Epithelial cell of esophagus (primary cell): ENCODE measurements around the gene AP1S3.

Experiments used
- DNase-seq: peaks from one replicate; pipeline ENCODE4 v3.0.0; 2010; ENCODE audit warnings: low read depth
- H3K4me3 ChIP-seq: 2 replicates; pipeline ENCODE4 v1.5.1; 2011; ENCODE audit warnings: mild to moderate bottlenecking, low read length, control low read depth
- TF ChIP-seq, protein P1 (sequence below): IDR thresholded peaks from 2 replicates; pipeline ENCODE4 v1.5.1; 2011; ENCODE audit warnings: low read depth, mild to moderate bottlenecking, low read length, control low read depth, inconsistent platforms; ENCODE audit not compliant: insufficient read depth; ENCODE audit errors: missing control alignments

AP1S3 gene

GRCh38 chr2:223837287-223838061, at the start of gene AP1S3:
Gene AP1S3 (minus strand): TSS chr2:223837582. CDS start chr2:223837450, 132 bp downstream.
- peak within 1 kb of the TSS; percentile 76 for H3K4me3 ChIP-seq
- DNase-seq, result peak; percentile 92
- TF ChIP-seq, protein P1, sequence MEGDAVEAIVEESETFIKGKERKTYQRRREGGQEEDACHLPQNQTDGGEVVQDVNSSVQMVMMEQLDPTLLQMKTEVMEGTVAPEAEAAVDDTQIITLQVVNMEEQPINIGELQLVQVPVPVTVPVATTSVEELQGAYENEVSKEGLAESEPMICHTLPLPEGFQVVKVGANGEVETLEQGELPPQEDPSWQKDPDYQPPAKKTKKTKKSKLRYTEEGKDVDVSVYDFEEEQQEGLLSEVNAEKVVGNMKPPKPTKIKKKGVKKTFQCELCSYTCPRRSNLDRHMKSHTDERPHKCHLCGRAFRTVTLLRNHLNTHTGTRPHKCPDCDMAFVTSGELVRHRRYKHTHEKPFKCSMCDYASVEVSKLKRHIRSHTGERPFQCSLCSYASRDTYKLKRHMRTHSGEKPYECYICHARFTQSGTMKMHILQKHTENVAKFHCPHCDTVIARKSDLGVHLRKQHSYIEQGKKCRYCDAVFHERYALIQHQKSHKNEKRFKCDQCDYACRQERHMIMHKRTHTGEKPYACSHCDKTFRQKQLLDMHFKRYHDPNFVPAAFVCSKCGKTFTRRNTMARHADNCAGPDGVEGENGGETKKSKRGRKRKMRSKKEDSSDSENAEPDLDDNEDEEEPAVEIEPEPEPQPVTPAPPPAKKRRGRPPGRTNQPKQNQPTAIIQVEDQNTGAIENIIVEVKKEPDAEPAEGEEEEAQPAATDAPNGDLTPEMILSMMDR, result no peak

GRCh38 chr2:223887127-223887526, 49.7 kb upstream of the AP1S3 start:
- H3K4me3 ChIP-seq, result no peak overlapping the region
- peak; percentile 78 for DNase-seq
- TF ChIP-seq, protein P1, result no peak

- no peak overlapping the region for H3K4me3 ChIP-seq
- no peak for DNase-seq
- TF ChIP-seq, protein P1, result no peak
These were observed 49.3 kb upstream of the AP1S3 start for GRCh38 chr2:223886726-223887125.

DNA sequence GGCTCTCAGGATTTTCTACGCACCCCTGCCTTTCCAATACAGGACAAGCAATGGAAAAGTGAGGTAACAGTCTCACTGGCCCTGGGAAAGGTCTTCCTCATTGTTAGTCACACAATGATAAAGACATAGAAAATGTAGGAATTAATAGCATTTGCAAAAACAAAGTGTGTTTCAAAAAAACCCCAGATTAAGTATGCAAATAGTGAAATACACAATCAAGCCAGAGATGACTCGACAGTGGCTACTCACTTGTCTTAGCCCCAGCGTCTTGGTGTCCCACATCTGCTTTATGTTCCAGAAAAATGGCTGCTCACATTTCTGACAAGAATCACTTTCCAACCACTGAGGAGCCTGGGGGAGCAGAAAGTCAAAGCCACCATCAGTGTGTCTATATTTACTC, 47.0 kb upstream of the AP1S3 start:
- TF ChIP-seq, protein P1, result no peak
- no peak for DNase-seq
- H3K4me3 ChIP-seq, result no peak overlapping the region

GRCh38 chr2:223882715-223883114, 45.3 kb upstream of the AP1S3 start:
- DNase-seq, result no peak
- H3K4me3 ChIP-seq, result no peak overlapping the region
- TF ChIP-seq, protein P1, result no peak

GRCh38 chr2:223880796-223881195, 43.4 kb upstream of the AP1S3 start:
- TF ChIP-seq, protein P1, result no peak
- no peak overlapping the region for H3K4me3 ChIP-seq
- no peak for DNase-seq

DNA sequence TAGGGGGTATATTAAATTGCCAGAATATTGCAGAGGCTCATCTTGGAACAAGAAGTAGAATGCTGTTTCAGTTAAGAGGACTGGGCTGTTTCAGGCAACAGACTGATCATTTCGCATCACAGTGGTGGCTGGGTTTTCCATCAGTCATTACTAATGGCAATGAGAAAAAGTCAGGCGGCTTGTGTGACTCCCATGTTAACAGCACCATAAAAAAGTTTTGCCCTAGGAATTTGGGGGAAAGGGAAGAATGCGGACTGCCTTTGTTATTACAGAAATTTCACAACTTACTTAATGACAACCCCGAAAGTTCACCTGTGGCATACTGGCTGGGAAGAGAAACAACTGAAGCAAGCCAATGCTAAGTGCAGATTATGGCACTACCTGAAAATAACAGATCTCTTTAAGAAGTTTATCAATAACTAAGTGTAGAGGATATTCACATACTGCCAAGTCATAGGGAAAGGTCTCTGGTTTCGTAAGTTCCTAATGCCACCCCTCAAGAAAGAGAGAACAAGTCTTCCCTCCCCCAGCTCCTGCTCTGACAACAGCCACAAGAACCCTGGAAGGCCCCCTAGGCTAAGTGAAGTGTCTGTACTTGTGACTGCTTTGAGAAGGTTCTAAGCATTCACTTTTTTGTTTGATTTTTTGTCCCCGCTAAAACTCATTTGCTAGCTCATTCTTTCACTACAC, 40.5 kb upstream of the AP1S3 start:
- DNase-seq, result no peak
- TF ChIP-seq, protein P1, result no peak
- no peak overlapping the region for H3K4me3 ChIP-seq
